Measurements from ENCODE around the gene SEPTIN8.

The SEPTIN8 gene

GRCh38 chr5:132777209-132778069 lies at the start of gene SEPTIN8:
TSS of gene SEPTIN8 (minus strand) at chr5:132777239. CDS start at chr5:132777137, 102 bp downstream.
- DNase-seq (ENCODE audit: low read depth): peak; percentile 30

GRCh38 chr5:132826424-132827082 lies 49.5 kb upstream of the SEPTIN8 start:
- no peak for DNase-seq (ENCODE audit: low read depth)

GRCh38 chr5:132825834-132826391 lies 48.9 kb upstream of the SEPTIN8 start:
- no peak for DNase-seq (ENCODE audit: low read depth)

- no peak for DNase-seq (ENCODE audit: low read depth)
Observed at GRCh38 chr5:132825033-132825833, 48.2 kb upstream of the SEPTIN8 start.

DNA sequence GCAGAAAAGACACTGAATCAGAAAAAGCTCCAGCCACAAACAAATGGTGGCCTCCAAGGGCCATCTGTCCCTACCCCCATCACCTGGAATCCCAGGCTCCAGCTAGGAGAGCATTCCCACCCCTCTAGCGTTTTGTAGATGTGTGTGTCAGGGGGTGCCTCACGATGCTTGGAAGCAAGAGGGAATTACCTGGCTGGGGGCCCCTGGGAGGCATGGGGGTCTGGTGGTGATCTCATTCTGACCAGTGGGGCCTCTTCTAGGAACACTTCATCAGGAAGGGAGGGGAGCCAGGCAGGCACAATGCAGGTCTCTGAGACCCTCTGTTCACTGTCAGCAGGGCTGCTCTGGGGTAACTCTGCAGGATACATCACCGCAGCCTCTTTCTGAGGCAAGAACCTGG lies 47.4 kb upstream of the SEPTIN8 start:
- DNase-seq (ENCODE audit: low read depth): no peak

DNA sequence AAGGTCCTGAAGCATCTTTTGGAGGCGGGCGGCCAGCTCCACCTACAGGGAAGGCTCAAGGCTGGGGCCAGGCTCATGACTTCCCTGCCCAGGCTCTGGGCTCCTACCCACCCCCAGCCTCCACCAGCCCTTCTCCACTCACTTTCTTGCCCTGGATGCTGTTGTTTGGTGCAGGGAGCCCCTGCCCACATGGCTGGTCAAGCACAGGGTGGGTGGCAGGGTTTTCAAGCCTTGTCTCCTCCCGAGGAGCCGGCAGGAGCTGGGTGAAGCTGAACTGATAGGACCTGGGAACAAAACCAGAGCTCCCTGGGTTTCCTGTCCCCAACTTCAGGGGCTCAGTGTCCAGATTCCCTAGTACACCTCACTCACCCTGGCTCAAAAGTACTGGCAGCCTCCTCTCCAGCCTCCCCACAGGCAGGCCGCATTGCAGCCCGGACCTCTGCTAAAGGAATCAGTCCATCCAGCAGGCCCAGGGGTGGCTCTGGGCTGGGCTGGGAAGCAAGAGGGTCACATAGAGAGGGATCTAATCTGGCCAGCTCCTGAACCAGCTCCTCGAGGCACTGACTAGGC lies 46.5 kb upstream of the SEPTIN8 start:
- DNase-seq (ENCODE audit: low read depth): no peak

- no peak for DNase-seq (ENCODE audit: low read depth)
Observed at GRCh38 chr5:132822650-132823480, 45.8 kb upstream of the SEPTIN8 start.

GRCh38 chr5:132821791-132822190 lies 44.8 kb upstream of the SEPTIN8 start:
- DNase-seq (ENCODE audit: low read depth): no peak

DNA sequence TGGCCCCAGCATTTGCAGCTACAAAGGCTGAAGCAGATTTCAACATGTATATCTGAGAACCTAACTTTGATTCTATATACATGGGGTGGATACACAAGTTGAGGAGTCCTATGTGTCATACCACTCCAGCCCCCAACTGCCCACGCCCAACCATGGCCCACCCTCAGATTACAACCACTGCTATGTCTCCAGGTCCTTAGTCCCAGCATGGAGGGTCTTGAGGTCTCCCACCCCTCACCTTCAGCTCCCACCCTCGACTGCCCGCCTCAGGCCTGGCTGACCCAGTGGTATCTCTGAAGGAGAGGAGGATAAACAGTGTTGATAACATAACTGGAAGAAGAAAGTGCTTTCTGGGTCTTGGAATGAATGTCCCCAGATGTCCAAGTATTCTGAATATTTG lies 44.3 kb upstream of the SEPTIN8 start:
- DNase-seq (ENCODE audit: low read depth): no peak

- peak; percentile 81 for DNase-seq (ENCODE audit: low read depth)
Observed at GRCh38 chr5:132820162-132820754, 43.2 kb upstream of the SEPTIN8 start.

DNA sequence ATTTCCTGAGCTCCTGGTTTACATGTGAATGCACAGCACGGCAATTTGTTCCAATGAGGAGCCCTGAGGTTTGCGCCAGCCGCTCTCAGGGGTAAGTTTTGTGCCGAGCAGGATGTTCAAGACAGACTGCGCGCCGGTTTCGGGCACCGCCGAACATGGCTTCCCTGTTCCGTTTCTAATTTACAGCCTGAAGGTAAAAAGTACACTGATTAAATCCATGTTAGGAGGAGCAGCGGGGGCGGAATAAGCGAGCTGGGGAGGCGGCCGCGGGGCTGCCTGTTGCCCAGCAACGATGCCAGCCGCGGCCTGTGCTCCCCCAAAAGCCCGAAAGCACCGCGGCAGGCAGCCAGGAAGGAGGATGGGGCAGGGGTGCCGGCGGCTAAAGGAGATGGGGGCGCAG lies 42.4 kb upstream of the SEPTIN8 start:
- DNase-seq (ENCODE audit: low read depth): no peak

DNA sequence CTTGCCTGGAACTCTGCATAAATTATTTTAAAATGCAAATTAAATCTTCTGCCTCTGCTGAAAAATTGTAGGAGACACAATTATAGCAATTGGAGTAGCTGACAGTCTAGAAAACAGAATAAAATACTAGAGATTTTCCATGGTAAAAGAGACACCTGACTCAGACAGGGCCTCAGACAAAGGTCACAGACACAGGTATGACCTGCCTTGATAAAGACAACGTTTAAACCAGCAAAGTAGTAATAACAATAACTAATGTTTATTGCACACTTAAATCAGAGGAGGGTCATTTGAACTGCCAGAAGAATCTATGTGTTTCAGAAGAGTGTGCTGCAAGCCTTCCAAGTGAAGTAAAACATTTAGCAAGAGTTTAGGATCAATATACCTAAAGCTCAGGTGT lies 40.0 kb upstream of the SEPTIN8 start:
- no peak for DNase-seq (ENCODE audit: low read depth)

DNA sequence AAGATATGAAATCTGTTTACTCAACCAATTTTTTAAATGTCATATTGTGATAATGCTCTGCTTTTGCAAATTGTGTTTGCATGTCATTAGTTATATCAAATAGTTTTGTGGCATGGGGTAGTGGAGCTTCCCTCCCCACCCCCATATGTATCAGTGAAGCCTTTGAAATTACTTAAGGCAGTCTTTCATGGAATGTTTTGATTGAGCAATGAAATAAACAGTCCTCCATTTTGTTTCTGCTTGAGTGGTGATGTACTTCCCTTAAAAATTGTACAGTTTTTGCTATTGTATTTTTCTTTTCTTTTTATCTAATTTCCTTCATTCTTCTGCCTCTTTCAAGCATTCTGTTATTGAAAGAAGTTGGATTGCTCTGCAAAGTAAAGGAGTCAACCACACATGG lies 39.5 kb upstream of the SEPTIN8 start:
- no peak for DNase-seq (ENCODE audit: low read depth)

GRCh38 chr5:132816083-132816482 lies 39.0 kb upstream of the SEPTIN8 start:
- DNase-seq (ENCODE audit: low read depth): no peak

- DNase-seq (ENCODE audit: low read depth): no peak
Observed at GRCh38 chr5:132815454-132815853, 38.4 kb upstream of the SEPTIN8 start.

DNA sequence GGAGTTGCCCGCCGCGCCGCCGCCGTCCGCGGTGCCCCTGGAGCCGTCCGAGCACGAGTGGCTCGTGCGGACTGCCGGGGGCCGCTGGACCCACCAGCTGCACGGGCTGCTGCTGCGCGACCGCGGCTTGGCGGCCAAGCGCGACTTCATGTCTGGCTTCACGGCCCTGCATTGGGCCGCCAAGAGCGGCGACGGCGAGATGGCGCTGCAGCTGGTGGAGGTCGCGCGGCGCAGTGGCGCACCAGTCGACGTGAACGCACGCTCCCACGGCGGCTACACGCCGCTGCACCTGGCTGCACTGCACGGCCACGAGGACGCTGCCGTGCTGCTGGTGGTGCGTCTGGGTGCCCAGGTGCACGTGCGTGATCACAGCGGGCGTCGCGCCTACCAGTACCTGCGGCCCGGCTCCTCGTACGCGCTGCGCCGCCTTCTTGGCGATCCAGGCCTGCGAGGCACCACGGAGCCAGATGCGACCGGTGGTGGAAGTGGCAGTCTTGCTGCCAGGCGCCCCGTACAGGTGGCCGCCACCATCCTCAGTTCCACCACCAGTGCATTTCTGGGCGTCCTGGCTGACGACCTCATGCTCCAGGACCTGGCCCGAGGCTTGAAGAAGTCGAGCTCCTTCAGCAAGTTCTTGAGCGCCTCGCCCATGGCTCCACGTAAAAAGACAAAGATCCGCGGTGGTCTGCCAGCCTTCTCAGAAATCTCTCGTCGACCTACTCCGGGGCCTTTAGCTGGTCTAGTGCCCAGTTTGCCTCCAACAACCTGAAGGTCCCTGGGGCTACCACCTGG lies 37.7 kb upstream of the SEPTIN8 start:
- no peak for DNase-seq (ENCODE audit: low read depth)

DNA sequence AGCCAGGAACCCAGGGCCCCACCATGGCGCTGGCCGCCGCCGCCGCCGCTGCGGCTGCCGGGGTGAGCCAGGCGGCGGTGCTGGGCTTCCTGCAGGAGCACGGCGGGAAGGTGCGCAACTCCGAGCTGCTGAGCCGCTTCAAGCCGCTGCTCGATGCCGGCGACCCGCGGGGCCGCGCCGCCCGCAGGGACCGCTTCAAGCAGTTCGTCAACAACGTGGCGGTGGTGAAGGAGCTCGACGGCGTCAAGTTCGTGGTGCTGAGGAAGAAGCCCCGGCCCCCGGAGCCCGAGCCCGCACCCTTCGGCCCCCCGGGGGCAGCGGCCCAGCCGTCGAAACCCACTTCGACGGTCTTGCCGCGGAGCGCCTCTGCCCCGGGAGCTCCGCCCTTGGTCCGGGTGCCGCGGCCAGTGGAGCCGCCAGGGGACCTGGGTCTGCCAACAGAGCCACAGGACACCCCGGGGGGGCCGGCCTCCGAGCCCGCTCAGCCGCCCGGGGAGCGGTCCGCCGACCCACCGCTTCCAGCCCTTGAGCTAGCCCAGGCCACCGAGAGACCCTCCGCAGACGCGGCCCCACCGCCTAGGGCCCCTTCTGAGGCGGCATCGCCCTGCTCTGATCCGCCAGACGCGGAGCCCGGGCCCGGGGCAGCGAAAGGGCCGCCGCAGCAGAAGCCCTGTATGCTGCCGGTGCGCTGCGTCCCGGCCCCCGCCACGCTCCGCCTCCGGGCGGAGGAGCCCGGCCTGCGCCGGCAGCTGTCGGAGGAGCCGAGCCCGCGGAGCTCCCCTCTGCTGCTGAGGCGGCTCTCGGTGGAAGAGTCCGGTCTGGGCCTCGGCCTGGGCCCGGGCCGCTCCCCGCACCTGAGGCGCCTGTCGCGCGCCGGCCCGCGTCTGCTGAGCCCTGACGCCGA lies 36.8 kb upstream of the SEPTIN8 start:
- no peak for DNase-seq (ENCODE audit: low read depth)

DNA sequence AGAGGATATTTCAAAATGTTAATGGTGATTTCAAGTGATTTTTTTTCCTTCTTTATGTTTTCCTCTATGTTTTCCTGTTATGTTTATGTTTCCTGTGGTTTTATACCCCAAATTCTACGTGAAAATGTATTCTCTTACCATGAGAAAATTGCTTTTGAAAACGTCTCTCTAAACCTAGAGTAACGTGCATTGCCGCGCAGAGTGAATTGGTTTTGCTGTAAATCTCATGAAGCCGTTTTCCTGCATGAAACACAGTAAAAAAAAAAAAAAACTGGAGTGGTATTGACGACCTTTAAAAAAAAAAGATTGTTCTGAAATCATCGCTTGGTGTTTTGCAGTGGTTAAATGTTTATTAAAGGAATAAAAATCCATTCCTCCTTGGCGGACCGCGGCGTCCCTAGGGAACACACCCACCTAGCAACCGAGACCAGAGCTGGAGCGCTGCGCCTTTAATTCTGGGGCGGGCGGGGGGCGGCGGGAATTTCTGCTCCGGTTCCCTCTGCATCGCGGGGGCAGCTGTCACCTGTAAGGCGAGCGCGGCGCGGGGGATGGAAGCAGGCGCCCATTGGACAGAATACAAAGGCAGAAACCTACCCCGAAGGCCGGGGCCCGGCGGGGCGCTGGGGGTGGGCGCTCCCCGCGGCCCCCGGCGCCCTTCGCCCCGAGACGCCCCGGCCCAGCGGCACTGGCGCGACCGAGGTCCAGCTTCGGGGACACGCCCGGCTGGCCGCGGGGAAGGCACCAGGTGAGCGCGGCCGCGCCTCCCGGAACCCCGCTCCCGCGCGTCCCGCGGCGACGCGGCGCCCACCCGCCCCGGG lies 36.0 kb upstream of the SEPTIN8 start, which contains the start of gene SOWAHA:
Gene SOWAHA, plus strand, starts transcription at position 522 of the 818 bp plus-strand sequence. CDS start 320 bp downstream, outside the sequence.
- no peak for DNase-seq (ENCODE audit: low read depth)

Data from activated T-cell treated with anti-CD3 and anti-CD28 coated beads for 48 hours (primary cell).